Hematopoietic multipotent progenitor cell treated with erythropoietin and hydrocortisone succinate and interleukin-3 and kit ligand, for 4 days (in vitro differentiated cells): ENCODE data around the gene OGG1.

Experiments
- DNase-seq: peaks from one replicate; pipeline ENCODE4 v3.0.0-alpha.2; 2015

Gene OGG1

GRCh38 chr3:9787714-9788113 is 38.0 kb downstream of the OGG1 start:
- DNase-seq = no peak

GRCh38 chr3:9791127-9791526 is 41.4 kb downstream of the OGG1 start:
- no peak for DNase-seq

- no peak for DNase-seq
Measured at GRCh38 chr3:9791790-9792404, 42.1 kb downstream of the OGG1 start.

- DNase-seq = peak; percentile 98
Measured at GRCh38 chr3:9792405-9793160, 42.8 kb downstream of the OGG1 start, which contains the start of the genes ARPC4 and TADA3. ARPC4 (plus strand) TSS chr3:9793082; CDS start chr3:9793122, 40 bp downstream. TADA3 (minus strand) TSS chr3:9792473; CDS start chr3:9791466, 1,007 bp downstream.

GRCh38 chr3:9793161-9793781 is 43.5 kb downstream of the OGG1 start:
- peak; percentile 78 for DNase-seq

GRCh38 chr3:9794400-9794799 is 44.6 kb downstream of the OGG1 start:
- no peak for DNase-seq

GRCh38 chr3:9795207-9795606 is 45.5 kb downstream of the OGG1 start:
- no peak for DNase-seq

GRCh38 chr3:9797196-9797945 is 47.6 kb downstream of the OGG1 start:
- no peak for DNase-seq

- DNase-seq = peak; percentile 30
Measured at GRCh38 chr3:9800529-9800928, 50.8 kb downstream of the OGG1 start.

- DNase-seq = no peak
Measured at GRCh38 chr3:9803494-9803893, 53.7 kb downstream of the OGG1 start.

GRCh38 chr3:9804996-9805395 is 55.2 kb downstream of the OGG1 start:
- no peak for DNase-seq

GRCh38 chr3:9806137-9806536 is 56.4 kb downstream of the OGG1 start:
- DNase-seq = no peak
